ENCODE data around the gene SELENOV. TPM values are rescaled to one million over a fixed set of nuclear protein-coding genes. Genes with fewer than 3 reads are reported as not detected.

SELENOV gene
- total RNA-seq, 1 donor from 2014 or later = 0.73 TPM

GRCh38 chr19:39502640-39503417 is 12.1 kb upstream of the SELENOV start:
- DNase-seq (ENCODE audit: low spot score) = peak; percentile 95
- H3K4me1 ChIP-seq = peaks cover 14% of the 10 kb centered on the region
- peaks cover 28% of the 10 kb centered on the region for H3F3A ChIP-seq (ENCODE audit: low read depth)
- Mint-ChIP-seq H3K36me3 (no peaks in the 10 kb centered on the region), H3K9me3 (peaks cover 13% of the 10 kb centered on the region), H3K4me3 (peak overlapping the region; percentile 64), H3K27ac (no peak overlapping the region), H3K4me1 (peaks cover 34% of the 10 kb centered on the region), H3K27me3 (ENCODE audit: insufficient read depth, low read depth) (peaks cover 61% of the 10 kb centered on the region)
- H3K36me3 ChIP-seq = no peaks in the 10 kb centered on the region
- H3K4me2 ChIP-seq = no peak overlapping the region
- no peak overlapping the region for H3K9ac ChIP-seq
- H3K79me2 ChIP-seq (ENCODE audit: low read depth) = no peaks in the 10 kb centered on the region
- H2AFZ ChIP-seq (replicated peaks) = peak overlapping the region; percentile 51
- no peaks in the 10 kb centered on the region for H3K9me3 ChIP-seq (ENCODE audit: low read depth)
- no peak for TF ChIP-seq EZH2 (IDR thresholded peaks at IDR 0.05)
- peak; percentile 82 for TF ChIP-seq CTCF (IDR thresholded peaks at IDR 0.05)
- no peak for TF ChIP-seq EZH2phosphoT487 (IDR thresholded peaks at IDR 0.05)
- H3K27me3 ChIP-seq = peaks cover 100% of the 10 kb centered on the region
- H3K27ac ChIP-seq = no peak overlapping the region
- no peak overlapping the region for H3K4me3 ChIP-seq
- no peaks in the 10 kb centered on the region for H4K20me1 ChIP-seq (ENCODE audit: low read depth)

- H3K27ac ChIP-seq = no peak overlapping the region
- no peak overlapping the region for H3K9ac ChIP-seq
- peaks cover 86% of the 10 kb centered on the region for H3K27me3 ChIP-seq
- peak overlapping the region; percentile 53 for H3K4me3 ChIP-seq
- H3K4me2 ChIP-seq = peak overlapping the region; percentile 67
- DNase-seq (ENCODE audit: low spot score) = no peak
- no peaks in the 10 kb centered on the region for H3K9me3 ChIP-seq (ENCODE audit: low read depth)
- Mint-ChIP-seq H3K27ac (no peak overlapping the region), H3K4me3 (peak overlapping the region; percentile 80), H3K27me3 (ENCODE audit: insufficient read depth, low read depth) (peaks cover 52% of the 10 kb centered on the region), H3K9me3 (peaks cover 13% of the 10 kb centered on the region), H3K4me1 (peaks cover 21% of the 10 kb centered on the region), H3K36me3 (no peaks in the 10 kb centered on the region)
- H3K79me2 ChIP-seq (ENCODE audit: low read depth) = no peaks in the 10 kb centered on the region
- no peaks in the 10 kb centered on the region for H4K20me1 ChIP-seq (ENCODE audit: low read depth)
- peaks cover 23% of the 10 kb centered on the region for H3F3A ChIP-seq (ENCODE audit: low read depth)
- peak overlapping the region; percentile 68 for H2AFZ ChIP-seq (replicated peaks)
- H3K4me1 ChIP-seq = peaks cover 3% of the 10 kb centered on the region
- TF ChIP-seq CTCF (IDR thresholded peaks at IDR 0.05) (no peak), EZH2 (IDR thresholded peaks at IDR 0.05) (no peak), EZH2phosphoT487 (IDR thresholded peaks at IDR 0.05) (no peak)
- H3K36me3 ChIP-seq = no peaks in the 10 kb centered on the region
Observed at GRCh38 chr19:39506598-39506943, 8.4 kb upstream of the SELENOV start.

GRCh38 chr19:39506944-39507714 is 7.8 kb upstream of the SELENOV start:
- no peaks in the 10 kb centered on the region for H4K20me1 ChIP-seq (ENCODE audit: low read depth)
- Mint-ChIP-seq H3K4me3 (peak overlapping the region; percentile 83), H3K27me3 (ENCODE audit: insufficient read depth, low read depth) (peaks cover 50% of the 10 kb centered on the region), H3K27ac (no peak overlapping the region), H3K36me3 (no peaks in the 10 kb centered on the region), H3K9me3 (peaks cover 13% of the 10 kb centered on the region), H3K4me1 (peaks cover 21% of the 10 kb centered on the region)
- no peak overlapping the region for H3K27ac ChIP-seq
- TF ChIP-seq EZH2 (IDR thresholded peaks at IDR 0.05) (peak; percentile 66), CTCF (IDR thresholded peaks at IDR 0.05) (no peak), EZH2phosphoT487 (IDR thresholded peaks at IDR 0.05) (no peak)
- no peaks in the 10 kb centered on the region for H3K9me3 ChIP-seq (ENCODE audit: low read depth)
- no peak overlapping the region for H3K9ac ChIP-seq
- no peaks in the 10 kb centered on the region for H3K36me3 ChIP-seq
- peak; percentile 95 for DNase-seq (ENCODE audit: low spot score)
- no peaks in the 10 kb centered on the region for H3K79me2 ChIP-seq (ENCODE audit: low read depth)
- peak overlapping the region; percentile 67 for H3K4me2 ChIP-seq
- H2AFZ ChIP-seq (replicated peaks) = peak overlapping the region; percentile 93
- H3F3A ChIP-seq (ENCODE audit: low read depth) = peaks cover 23% of the 10 kb centered on the region
- H3K4me1 ChIP-seq = peaks cover 3% of the 10 kb centered on the region
- H3K4me3 ChIP-seq = peak overlapping the region; percentile 53
- H3K27me3 ChIP-seq = peaks cover 81% of the 10 kb centered on the region
